Activated CD8-positive, alpha-beta memory T cell treated with anti-CD3 and anti-CD28 coated beads for 36 hours (primary cell): ENCODE measurements around the gene AK4. TPM values are rescaled to one million over a fixed set of nuclear protein-coding genes. Genes with fewer than 3 reads are reported as not detected.

Experiments
- CTCF ChIA-PET: fragments of 350-600 bp; sonication (Branson Sonifier 250); formaldehyde crosslinking; loops from one replicate; lab custom pipeline; 2021; ENCODE audit warnings: antibody characterized with exemption; lab: Charles Lee
- POLR2A ChIA-PET: fragments of 350-600 bp; sonication (Branson Sonifier 250); formaldehyde crosslinking; loops from one replicate; lab custom pipeline; 2021; ENCODE audit warnings: antibody characterized with exemption; lab: Charles Lee
- total RNA-seq, 2 experiments: library from RNA; stranded (reverse); gene quantifications; one replicate each; pipeline ENCODE4 v1.2.3, GENCODE V29; 2021

The AK4 gene
- total RNA-seq, 2 experiments from 2014 or later: 125 to 126 TPM

GRCh38 chr1:65168867-65169266 lies 20.9 kb downstream of the AK4 start:
- POLR2A ChIA-PET: no interaction called here
- CTCF ChIA-PET: interaction anchor here (0.7 kb wide), 1 partner anchor 202 kb away, joined by 3 read pairs; no protein-coding TSS in a partner anchor

GRCh38 chr1:65170511-65171142 lies 22.6 kb downstream of the AK4 start:
- ChIA-PET CTCF (interaction anchor here (0.7 to 1.1 kb wide), 3 partner anchors 242 to 517 kb away, joined by 3 read pairs; no protein-coding TSS in a partner anchor), POLR2A (no interaction called here)

GRCh38 chr1:65172936-65173690 lies 25.1 kb downstream of the AK4 start:
- POLR2A ChIA-PET: no interaction called here
- CTCF ChIA-PET: no interaction called here

- ChIA-PET CTCF (no interaction called here), POLR2A (no interaction called here)
These were observed 26.6 kb downstream of the AK4 start for GRCh38 chr1:65174585-65174984.

- ChIA-PET CTCF (no interaction called here), POLR2A (no interaction called here)
These were observed 27.4 kb downstream of the AK4 start for GRCh38 chr1:65175171-65176055.

GRCh38 chr1:65176056-65176450 lies 28.1 kb downstream of the AK4 start:
- CTCF ChIA-PET: no interaction called here
- POLR2A ChIA-PET: no interaction called here

GRCh38 chr1:65176591-65176990 lies 28.6 kb downstream of the AK4 start:
- POLR2A ChIA-PET: no interaction called here
- CTCF ChIA-PET: no interaction called here

GRCh38 chr1:65177457-65177856 lies 29.5 kb downstream of the AK4 start:
- ChIA-PET CTCF (no interaction called here), POLR2A (no interaction called here)

- ChIA-PET CTCF (no interaction called here), POLR2A (no interaction called here)
These were observed 30.2 kb downstream of the AK4 start for GRCh38 chr1:65178235-65178634.

GRCh38 chr1:65179148-65179547 lies 31.1 kb downstream of the AK4 start:
- CTCF ChIA-PET: no interaction called here

GRCh38 chr1:65180977-65181376 lies 33.0 kb downstream of the AK4 start:
- ChIA-PET POLR2A (interaction anchor here (0.6 kb wide), 1 partner anchor 16 kb away, joined by 3 read pairs; no protein-coding TSS in a partner anchor), CTCF (no interaction called here)

More at GRCh38 chr1:65179148-65179547, 31.1 kb downstream of the AK4 start:
- POLR2A ChIA-PET: no interaction called here

- ChIA-PET POLR2A (no interaction called here), CTCF (no interaction called here)
These were observed 34.8 kb downstream of the AK4 start for GRCh38 chr1:65182658-65183268.

- POLR2A ChIA-PET: no interaction called here
- CTCF ChIA-PET: no interaction called here
These were observed 41.6 kb downstream of the AK4 start for GRCh38 chr1:65189576-65190115.

- ChIA-PET POLR2A (no interaction called here), CTCF (no interaction called here)
These were observed 42.2 kb downstream of the AK4 start for GRCh38 chr1:65190229-65190628.

- ChIA-PET CTCF (no interaction called here), POLR2A (no interaction called here)
These were observed 45.2 kb downstream of the AK4 start for GRCh38 chr1:65193129-65193695.

- ChIA-PET POLR2A (no interaction called here), CTCF (no interaction called here)
These were observed 47.8 kb downstream of the AK4 start for GRCh38 chr1:65195495-65196417.

GRCh38 chr1:65196926-65197325 lies 48.9 kb downstream of the AK4 start:
- ChIA-PET CTCF (no interaction called here), POLR2A (no interaction called here)

- POLR2A ChIA-PET: no interaction called here
- CTCF ChIA-PET: no interaction called here
These were observed 49.6 kb downstream of the AK4 start for GRCh38 chr1:65197636-65198035.
